GM12878 (cell line): Measurements from ENCODE around the gene SUGCT.

Experiments used
- ATF7 ChIP-seq: fragments of 450-650 bp; IDR thresholded peaks from 2 replicates; pipeline ENCODE4 v1.6.1; 2016; ENCODE audit warnings: low read depth, mild to moderate bottlenecking
- EGR1 ChIP-seq, 2 experiments: IDR thresholded peaks; 1 replicate in 1 of 2; 2 replicates in 1 of 2; pipeline ENCODE4 v1.6.1; 2011 to 2012; ENCODE audit warnings: low read depth in 2 of 2, low read length in 2 of 2, borderline replicate concordance in 1 of 2, mild to moderate bottlenecking in 1 of 2, moderate library complexity in 1 of 2
- GABPA ChIP-seq: IDR thresholded peaks from 2 replicates; pipeline ENCODE4 v1.6.1; 2014; ENCODE audit warnings: antibody characterized with exemption, low read depth, mild to moderate bottlenecking, inconsistent platforms
- KDM1A ChIP-seq: fragments of 200-600 bp; sonication (generic); IDR thresholded peaks from 2 replicates; pipeline ENCODE4 v1.6.1; 2016; ENCODE audit warnings: borderline replicate concordance
- MXI1 ChIP-seq: fragments of 150-350 bp; IDR thresholded peaks from 2 replicates; pipeline ENCODE4 v1.6.1; 2011; ENCODE audit warnings: low read depth, mild to moderate bottlenecking, inconsistent platforms, low read length, improper control_type of control experiment
- POLR2A ChIP-seq: IDR thresholded peaks from 2 replicates; pipeline ENCODE4 v1.6.1; 2011; ENCODE audit warnings: low read depth, mild to moderate bottlenecking, low read length
- SPI1 ChIP-seq: IDR thresholded peaks from 2 replicates; pipeline ENCODE4 v1.6.1; 2011; ENCODE audit warnings: low read depth, mild to moderate bottlenecking, low read length, moderate library complexity, borderline replicate concordance; ENCODE audit not compliant: insufficient read depth
- TBL1XR1 ChIP-seq: IDR thresholded peaks from 2 replicates; pipeline ENCODE4 v1.6.1; 2012; ENCODE audit warnings: low read depth, low read length, improper control_type of control experiment
- WRNIP1 ChIP-seq: IDR thresholded peaks from 2 replicates; pipeline ENCODE4 v1.6.1; 2011; ENCODE audit warnings: low read depth, low read length, improper control_type of control experiment, borderline replicate concordance
- TF ChIP-seq, protein P1 (sequence below), 3 experiments: IDR thresholded peaks in 2 of 3; conservative IDR thresholded peaks in 1 of 3; 2 replicates each; pipeline ENCODE4 v1.5.1; 2011; ENCODE audit warnings: low read depth in 3 of 3, low read length in 3 of 3, mild to moderate bottlenecking in 3 of 3, control low read depth in 2 of 3, moderate library complexity in 2 of 3, inconsistent platforms in 1 of 3, mixed read lengths in 1 of 3; ENCODE audit not compliant: control insufficient read depth in 2 of 3, insufficient read depth in 1 of 3; ENCODE audit errors: extremely low read depth in 1 of 3
- TF ChIP-seq, protein P2 (sequence below): fragments of 450-650 bp; IDR thresholded peaks from 2 replicates; pipeline ENCODE4 v1.6.1; 2016; ENCODE audit warnings: mild to moderate bottlenecking
- TF ChIP-seq, protein P3 (sequence below): IDR thresholded peaks from 2 replicates; pipeline ENCODE4 v1.6.1; 2012; ENCODE audit warnings: mild to moderate bottlenecking, low read depth, low read length

DNA sequence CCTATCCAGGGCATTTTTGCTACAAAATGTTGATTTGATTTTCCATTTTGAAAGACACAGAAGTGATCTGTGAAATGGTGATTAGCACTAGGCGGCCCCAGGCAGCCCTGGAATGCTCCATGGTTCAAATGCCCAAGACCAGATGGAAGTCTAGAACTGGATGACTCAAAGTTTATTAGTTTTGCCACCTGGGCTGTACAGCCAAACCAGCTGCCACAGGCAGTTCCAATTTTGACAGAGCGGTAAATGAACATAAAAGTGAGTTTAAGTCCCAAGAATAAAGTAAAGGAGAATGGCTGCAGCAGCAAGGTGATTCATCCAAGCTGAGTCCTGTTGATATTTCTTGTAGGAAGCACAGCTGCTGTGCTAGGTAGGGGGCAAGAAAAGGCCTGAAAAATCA, 180.5 kb downstream of the SUGCT start:
- no peak for TF ChIP-seq POLR2A
- TF ChIP-seq EGR1 (IDR thresholded peaks at IDR 0.05; ENCODE audit: borderline replicate concordance in 1 of 2, low read depth in 2 of 2, low read length in 2 of 2), result no peak
- TF ChIP-seq, protein P1, sequence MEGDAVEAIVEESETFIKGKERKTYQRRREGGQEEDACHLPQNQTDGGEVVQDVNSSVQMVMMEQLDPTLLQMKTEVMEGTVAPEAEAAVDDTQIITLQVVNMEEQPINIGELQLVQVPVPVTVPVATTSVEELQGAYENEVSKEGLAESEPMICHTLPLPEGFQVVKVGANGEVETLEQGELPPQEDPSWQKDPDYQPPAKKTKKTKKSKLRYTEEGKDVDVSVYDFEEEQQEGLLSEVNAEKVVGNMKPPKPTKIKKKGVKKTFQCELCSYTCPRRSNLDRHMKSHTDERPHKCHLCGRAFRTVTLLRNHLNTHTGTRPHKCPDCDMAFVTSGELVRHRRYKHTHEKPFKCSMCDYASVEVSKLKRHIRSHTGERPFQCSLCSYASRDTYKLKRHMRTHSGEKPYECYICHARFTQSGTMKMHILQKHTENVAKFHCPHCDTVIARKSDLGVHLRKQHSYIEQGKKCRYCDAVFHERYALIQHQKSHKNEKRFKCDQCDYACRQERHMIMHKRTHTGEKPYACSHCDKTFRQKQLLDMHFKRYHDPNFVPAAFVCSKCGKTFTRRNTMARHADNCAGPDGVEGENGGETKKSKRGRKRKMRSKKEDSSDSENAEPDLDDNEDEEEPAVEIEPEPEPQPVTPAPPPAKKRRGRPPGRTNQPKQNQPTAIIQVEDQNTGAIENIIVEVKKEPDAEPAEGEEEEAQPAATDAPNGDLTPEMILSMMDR (IDR thresholded peaks at IDR 0.05 in 2 of 3, conservative IDR thresholded peaks at IDR 0.05 in 1 of 3; ENCODE audit: control insufficient read depth in 2 of 3, extremely low read depth in 1 of 3, insufficient read depth in 1 of 3, low read depth in 3 of 3, low read length in 3 of 3), result no peak
- TF ChIP-seq, protein P2, sequence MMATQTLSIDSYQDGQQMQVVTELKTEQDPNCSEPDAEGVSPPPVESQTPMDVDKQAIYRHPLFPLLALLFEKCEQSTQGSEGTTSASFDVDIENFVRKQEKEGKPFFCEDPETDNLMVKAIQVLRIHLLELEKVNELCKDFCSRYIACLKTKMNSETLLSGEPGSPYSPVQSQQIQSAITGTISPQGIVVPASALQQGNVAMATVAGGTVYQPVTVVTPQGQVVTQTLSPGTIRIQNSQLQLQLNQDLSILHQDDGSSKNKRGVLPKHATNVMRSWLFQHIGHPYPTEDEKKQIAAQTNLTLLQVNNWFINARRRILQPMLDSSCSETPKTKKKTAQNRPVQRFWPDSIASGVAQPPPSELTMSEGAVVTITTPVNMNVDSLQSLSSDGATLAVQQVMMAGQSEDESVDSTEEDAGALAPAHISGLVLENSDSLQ, result no peak
- TF ChIP-seq MXI1, result no peak
- TF ChIP-seq, protein P3, sequence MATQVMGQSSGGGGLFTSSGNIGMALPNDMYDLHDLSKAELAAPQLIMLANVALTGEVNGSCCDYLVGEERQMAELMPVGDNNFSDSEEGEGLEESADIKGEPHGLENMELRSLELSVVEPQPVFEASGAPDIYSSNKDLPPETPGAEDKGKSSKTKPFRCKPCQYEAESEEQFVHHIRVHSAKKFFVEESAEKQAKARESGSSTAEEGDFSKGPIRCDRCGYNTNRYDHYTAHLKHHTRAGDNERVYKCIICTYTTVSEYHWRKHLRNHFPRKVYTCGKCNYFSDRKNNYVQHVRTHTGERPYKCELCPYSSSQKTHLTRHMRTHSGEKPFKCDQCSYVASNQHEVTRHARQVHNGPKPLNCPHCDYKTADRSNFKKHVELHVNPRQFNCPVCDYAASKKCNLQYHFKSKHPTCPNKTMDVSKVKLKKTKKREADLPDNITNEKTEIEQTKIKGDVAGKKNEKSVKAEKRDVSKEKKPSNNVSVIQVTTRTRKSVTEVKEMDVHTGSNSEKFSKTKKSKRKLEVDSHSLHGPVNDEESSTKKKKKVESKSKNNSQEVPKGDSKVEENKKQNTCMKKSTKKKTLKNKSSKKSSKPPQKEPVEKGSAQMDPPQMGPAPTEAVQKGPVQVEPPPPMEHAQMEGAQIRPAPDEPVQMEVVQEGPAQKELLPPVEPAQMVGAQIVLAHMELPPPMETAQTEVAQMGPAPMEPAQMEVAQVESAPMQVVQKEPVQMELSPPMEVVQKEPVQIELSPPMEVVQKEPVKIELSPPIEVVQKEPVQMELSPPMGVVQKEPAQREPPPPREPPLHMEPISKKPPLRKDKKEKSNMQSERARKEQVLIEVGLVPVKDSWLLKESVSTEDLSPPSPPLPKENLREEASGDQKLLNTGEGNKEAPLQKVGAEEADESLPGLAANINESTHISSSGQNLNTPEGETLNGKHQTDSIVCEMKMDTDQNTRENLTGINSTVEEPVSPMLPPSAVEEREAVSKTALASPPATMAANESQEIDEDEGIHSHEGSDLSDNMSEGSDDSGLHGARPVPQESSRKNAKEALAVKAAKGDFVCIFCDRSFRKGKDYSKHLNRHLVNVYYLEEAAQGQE, result no peak
- TF ChIP-seq TBL1XR1, result no peak
- TF ChIP-seq WRNIP1, result no peak
- no peak for TF ChIP-seq SPI1
- no peak for TF ChIP-seq ATF7
- no peak for TF ChIP-seq KDM1A
- TF ChIP-seq GABPA, result no peak
